ENCODE measurements around the gene HTR2B. TPM values are rescaled to one million over a fixed set of nuclear protein-coding genes. Genes with fewer than 3 reads are reported as not detected.

Gene HTR2B
- 0.15 and 0.32 TPM in 2 replicates for total RNA-seq (2014; rRNA removed; shearing (Covaris generic))

- Histone ChIP-seq H3K27ac (peak within 1 kb of the TSS; percentile 30), H3K9me3 (replicated peaks) (no peaks in the 10 kb centered on the region), H3K4me1 (peaks cover 33% of the 10 kb centered on the region), H3K4me3 (no peak within 1 kb of the TSS), H3K27me3 (no peaks in the 10 kb centered on the region), H3K36me3 (peaks cover 3% of the 10 kb centered on the region; the same call in 1 of the 2 replicates)
- DNase-seq = peak; percentile 18 to 64
These were observed at the start of gene HTR2B for GRCh38 chr2:231124838-231125568. HTR2B (minus strand) TSS chr2:231125042; CDS start chr2:231123764, 1,278 bp downstream.

GRCh38 chr2:231174211-231174651 is 49.4 kb upstream of the HTR2B start:
- no peaks in the 10 kb centered on the region for H3K4me1 ChIP-seq
- no peak overlapping the region for H3K27ac ChIP-seq
- no peak for DNase-seq
- H3K27me3 ChIP-seq = no peaks in the 10 kb centered on the region
- no peak overlapping the region for H3K4me3 ChIP-seq
- peaks cover 51% of the 10 kb centered on the region for H3K36me3 ChIP-seq
- H3K9me3 ChIP-seq (replicated peaks) = no peaks in the 10 kb centered on the region

- Histone ChIP-seq H3K4me1 (no peaks in the 10 kb centered on the region), H3K27me3 (no peaks in the 10 kb centered on the region), H3K36me3 (peaks cover 63% of the 10 kb centered on the region), H3K9me3 (replicated peaks) (no peaks in the 10 kb centered on the region), H3K4me3 (no peak overlapping the region), H3K27ac (no peak overlapping the region)
- no peak for DNase-seq
These were observed 47.2 kb upstream of the HTR2B start for GRCh38 chr2:231172025-231172424.

GRCh38 chr2:231170055-231170454 is 45.2 kb upstream of the HTR2B start:
- Histone ChIP-seq H3K4me3 (no peak overlapping the region), H3K4me1 (no peaks in the 10 kb centered on the region), H3K9me3 (replicated peaks) (no peaks in the 10 kb centered on the region), H3K27me3 (no peaks in the 10 kb centered on the region), H3K36me3 (peaks cover 77% of the 10 kb centered on the region), H3K27ac (no peak overlapping the region)
- no peak for DNase-seq

GRCh38 chr2:231169488-231169887 is 44.6 kb upstream of the HTR2B start:
- no peak for DNase-seq
- no peaks in the 10 kb centered on the region for H3K4me1 ChIP-seq
- no peak overlapping the region for H3K27ac ChIP-seq

GRCh38 chr2:231168460-231169139 is 43.8 kb upstream of the HTR2B start:
- H3K27ac ChIP-seq = no peak overlapping the region
- no peaks in the 10 kb centered on the region for H3K4me1 ChIP-seq
- H3K36me3 ChIP-seq = peaks cover 75% of the 10 kb centered on the region
- no peak overlapping the region for H3K4me3 ChIP-seq
- no peaks in the 10 kb centered on the region for H3K9me3 ChIP-seq (replicated peaks)
- H3K27me3 ChIP-seq = no peaks in the 10 kb centered on the region
- no peak for DNase-seq

More at GRCh38 chr2:231169488-231169887, 44.6 kb upstream of the HTR2B start:
- H3K4me3 ChIP-seq = no peak overlapping the region
- no peaks in the 10 kb centered on the region for H3K27me3 ChIP-seq
- H3K36me3 ChIP-seq = peaks cover 75% of the 10 kb centered on the region
- H3K9me3 ChIP-seq (replicated peaks) = no peaks in the 10 kb centered on the region

- DNase-seq = no peak
- Histone ChIP-seq H3K27ac (no peak overlapping the region), H3K36me3 (peaks cover 78% of the 10 kb centered on the region), H3K4me3 (no peak overlapping the region), H3K9me3 (replicated peaks) (no peaks in the 10 kb centered on the region), H3K27me3 (no peaks in the 10 kb centered on the region), H3K4me1 (no peaks in the 10 kb centered on the region)
These were observed 43.1 kb upstream of the HTR2B start for GRCh38 chr2:231167745-231168459.

- Histone ChIP-seq H3K9me3 (replicated peaks) (no peaks in the 10 kb centered on the region), H3K4me3 (no peak overlapping the region), H3K27ac (no peak overlapping the region), H3K27me3 (no peaks in the 10 kb centered on the region), H3K36me3 (peaks cover 63% of the 10 kb centered on the region), H3K4me1 (0 out of 2 replicates have a peak, but pooled peaks cover 7% of the 10 kb centered on the region)
- no peak for DNase-seq
These were observed 38.7 kb upstream of the HTR2B start for GRCh38 chr2:231163414-231164095.

- Histone ChIP-seq H3K27ac (no peak overlapping the region), H3K36me3 (peaks cover 60% of the 10 kb centered on the region), H3K4me3 (no peak overlapping the region), H3K27me3 (no peaks in the 10 kb centered on the region), H3K9me3 (replicated peaks) (no peaks in the 10 kb centered on the region), H3K4me1 (0 out of 2 replicates have a peak, but pooled peaks cover 7% of the 10 kb centered on the region)
- DNase-seq = no peak
These were observed 38.2 kb upstream of the HTR2B start for GRCh38 chr2:231163011-231163410.

GRCh38 chr2:231161877-231162329 is 37.1 kb upstream of the HTR2B start:
- Histone ChIP-seq H3K27ac (no peak overlapping the region; the same call in 1 of the 2 replicates), H3K9me3 (replicated peaks) (no peaks in the 10 kb centered on the region), H3K4me3 (no peak overlapping the region), H3K27me3 (no peaks in the 10 kb centered on the region), H3K36me3 (peaks cover 55% of the 10 kb centered on the region), H3K4me1 (0 out of 2 replicates have a peak, but pooled peaks cover 7% of the 10 kb centered on the region)
- DNase-seq = no peak

- Histone ChIP-seq H3K9me3 (replicated peaks) (no peaks in the 10 kb centered on the region), H3K4me1 (0 out of 2 replicates have a peak, but pooled peaks cover 7% of the 10 kb centered on the region), H3K4me3 (no peak overlapping the region), H3K27ac (no peak overlapping the region; the same call in 1 of the 2 replicates), H3K36me3 (peaks cover 53% of the 10 kb centered on the region), H3K27me3 (no peaks in the 10 kb centered on the region)
- no peak for DNase-seq
These were observed 36.5 kb upstream of the HTR2B start for GRCh38 chr2:231161252-231161839.

GRCh38 chr2:231160701-231161100 is 35.9 kb upstream of the HTR2B start:
- no peak for DNase-seq
- Histone ChIP-seq H3K4me3 (no peak overlapping the region), H3K27ac (no peak overlapping the region), H3K27me3 (no peaks in the 10 kb centered on the region), H3K9me3 (replicated peaks) (no peaks in the 10 kb centered on the region), H3K4me1 (0 out of 2 replicates have a peak, but pooled peaks cover 7% of the 10 kb centered on the region), H3K36me3 (peaks cover 50% of the 10 kb centered on the region)

GRCh38 chr2:231159306-231159705 is 34.5 kb upstream of the HTR2B start:
- DNase-seq = no peak
- Histone ChIP-seq H3K4me1 (0 out of 2 replicates have a peak, but pooled peaks cover 7% of the 10 kb centered on the region), H3K36me3 (peaks cover 52% of the 10 kb centered on the region), H3K4me3 (no peak overlapping the region), H3K27me3 (no peaks in the 10 kb centered on the region), H3K9me3 (replicated peaks) (no peaks in the 10 kb centered on the region), H3K27ac (no peak overlapping the region)
